ENCODE measurements around the gene PTDSS2. TPM values are rescaled to one million over a fixed set of nuclear protein-coding genes. Genes with fewer than 3 reads are reported as not detected.
"Not testable (repeated sequence)": the region's sequence is repeated elsewhere in the genome, so short reads cannot be mapped to it uniquely, and the experiment has no call there.

PTDSS2 gene
- total RNA-seq (2014; rRNA removed; shearing (Covaris generic)): 30.9 and 34.4 TPM in 2 replicates

DNA sequence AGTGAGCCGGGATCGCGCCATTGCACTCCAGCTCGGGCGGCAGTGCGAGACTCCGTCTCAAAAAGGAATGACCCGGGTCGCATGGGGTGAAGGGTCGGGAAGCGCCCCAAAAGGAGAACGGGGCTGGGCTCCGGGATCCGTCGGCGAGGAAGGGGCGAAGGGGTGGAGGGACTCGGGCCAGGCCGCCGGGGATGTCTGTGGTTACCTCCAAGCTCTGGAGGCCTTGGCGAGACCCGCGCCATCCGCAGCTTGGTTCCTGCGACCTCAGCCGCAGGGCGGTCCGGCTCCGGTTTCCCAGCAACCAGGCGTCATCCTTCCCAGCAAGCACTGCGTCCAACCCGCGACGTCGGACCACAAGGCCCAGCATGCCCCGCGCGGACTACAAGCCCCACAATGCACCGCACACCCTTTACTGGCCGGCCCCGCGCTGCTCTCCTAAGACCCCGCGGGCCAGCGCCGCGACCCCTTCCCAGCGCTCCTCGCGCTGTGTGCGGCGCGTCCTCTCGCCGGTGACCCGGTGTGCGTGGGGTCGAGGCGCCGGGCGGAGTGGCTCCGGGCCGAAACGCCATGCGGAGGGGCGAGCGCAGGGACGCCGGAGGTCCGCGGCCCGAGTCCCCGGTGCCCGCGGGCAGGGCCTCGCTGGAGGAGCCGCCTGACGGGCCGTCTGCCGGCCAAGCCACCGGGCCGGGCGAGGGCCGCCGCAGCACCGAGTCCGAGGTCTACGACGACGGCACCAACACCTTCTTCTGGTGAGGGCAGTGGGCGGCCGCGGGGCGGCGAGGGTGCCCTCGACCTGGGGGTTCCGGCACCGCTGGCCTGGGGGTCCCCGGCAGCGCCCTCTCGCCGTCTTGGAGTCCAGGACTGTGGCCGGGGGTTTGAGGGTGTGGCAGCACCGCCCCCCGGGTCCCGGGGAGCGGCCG, at the start of gene PTDSS2:
Gene PTDSS2, plus strand, starts transcription at position 391 of the 920 bp plus-strand sequence. Its CDS starts 177 bp downstream, at position 568.
- no peaks in the 10 kb centered on the region for H3K27me3 ChIP-seq
- peak within 1 kb of the TSS; percentile 76 for H3K4me3 ChIP-seq
- no peaks in the 10 kb centered on the region for H3K9me3 ChIP-seq (replicated peaks)
- peaks cover 11% of the 10 kb centered on the region; the same call in 1 of the 2 replicates for H3K36me3 ChIP-seq
- peak within 1 kb of the TSS; percentile 38 for H3K27ac ChIP-seq
- peak; percentile 96 to 97 for DNase-seq
- H3K4me1 ChIP-seq: peaks cover 10% of the 10 kb centered on the region

- DNase-seq; H3K4me1 ChIP-seq; H3K27ac ChIP-seq; H3K36me3 ChIP-seq; H3K4me3 ChIP-seq; H3K9me3 ChIP-seq (replicated peaks); H3K27me3 ChIP-seq: not testable (repeated sequence)
Measured at GRCh38 chr11:401196-401595, 48.9 kb upstream of the PTDSS2 start.

GRCh38 chr11:403021-403760, 46.9 kb upstream of the PTDSS2 start:
- Histone ChIP-seq H3K9me3 (replicated peaks) (no peaks in the 10 kb centered on the region), H3K27ac (no peak overlapping the region), H3K4me1 (no peaks in the 10 kb centered on the region), H3K4me3 (no peak overlapping the region), H3K36me3 (no peaks in the 10 kb centered on the region), H3K27me3 (no peaks in the 10 kb centered on the region)
- no peak for DNase-seq

DNA sequence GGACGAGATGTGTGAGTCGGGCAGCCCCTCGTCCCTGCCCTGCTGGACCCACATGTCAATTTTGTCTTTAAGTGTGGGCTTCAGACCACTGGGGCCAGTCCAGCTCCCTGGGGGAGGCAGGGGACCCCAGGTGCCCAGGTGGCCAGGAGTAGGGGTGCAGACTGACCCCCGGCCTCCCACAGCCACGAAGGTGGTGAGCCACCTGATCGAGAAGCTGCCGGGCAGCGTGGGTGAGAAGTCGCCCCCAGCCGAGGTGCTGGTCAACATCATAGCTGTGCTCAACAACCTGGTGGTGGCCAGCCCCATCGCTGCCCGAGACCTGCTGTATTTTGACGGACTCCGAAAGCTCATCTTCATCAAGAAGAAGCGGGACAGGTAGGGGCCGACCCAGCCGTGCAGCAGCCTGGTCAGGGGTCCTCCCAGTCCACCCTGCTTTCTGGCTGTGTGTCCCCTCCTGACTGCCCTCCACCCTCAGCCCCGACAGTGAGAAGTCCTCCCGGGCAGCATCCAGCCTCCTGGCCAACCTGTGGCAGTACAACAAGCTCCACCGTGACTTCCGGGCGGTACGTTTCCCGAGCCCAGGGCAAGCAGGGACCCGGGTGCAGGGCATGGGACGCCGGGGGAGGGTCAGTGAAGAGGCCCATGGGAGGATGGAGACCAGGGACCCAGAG, 46.2 kb upstream of the PTDSS2 start:
- no peak for DNase-seq
- Histone ChIP-seq H3K4me1 (no peaks in the 10 kb centered on the region), H3K9me3 (replicated peaks) (no peaks in the 10 kb centered on the region), H3K27ac (no peak overlapping the region), H3K4me3 (no peak overlapping the region), H3K27me3 (no peaks in the 10 kb centered on the region), H3K36me3 (no peaks in the 10 kb centered on the region)

GRCh38 chr11:404551-405264, 45.4 kb upstream of the PTDSS2 start:
- no peaks in the 10 kb centered on the region for H3K9me3 ChIP-seq (replicated peaks)
- no peak overlapping the region for H3K4me3 ChIP-seq

GRCh38 chr11:405323-405953, 44.6 kb upstream of the PTDSS2 start:
- H3K4me1 ChIP-seq: no peaks in the 10 kb centered on the region
- H3K27me3 ChIP-seq: no peaks in the 10 kb centered on the region
- no peak overlapping the region for H3K4me3 ChIP-seq
- no peak overlapping the region for H3K27ac ChIP-seq
- no peaks in the 10 kb centered on the region for H3K9me3 ChIP-seq (replicated peaks)
- no peak for DNase-seq
- no peaks in the 10 kb centered on the region for H3K36me3 ChIP-seq

More at GRCh38 chr11:404551-405264, 45.4 kb upstream of the PTDSS2 start:
- Histone ChIP-seq H3K27ac (no peak overlapping the region), H3K27me3 (no peaks in the 10 kb centered on the region), H3K4me1 (no peaks in the 10 kb centered on the region), H3K36me3 (no peaks in the 10 kb centered on the region)
- DNase-seq: no peak

GRCh38 chr11:405954-406795, 43.9 kb upstream of the PTDSS2 start:
- H3K4me3 ChIP-seq: no peak overlapping the region
- no peak for DNase-seq
- no peaks in the 10 kb centered on the region for H3K27me3 ChIP-seq
- no peaks in the 10 kb centered on the region for H3K9me3 ChIP-seq (replicated peaks)
- no peaks in the 10 kb centered on the region for H3K4me1 ChIP-seq
- H3K36me3 ChIP-seq: no peaks in the 10 kb centered on the region
- no peak overlapping the region for H3K27ac ChIP-seq

GRCh38 chr11:406796-407650, 43.1 kb upstream of the PTDSS2 start:
- no peak for DNase-seq
- no peaks in the 10 kb centered on the region for H3K36me3 ChIP-seq
- no peaks in the 10 kb centered on the region for H3K9me3 ChIP-seq (replicated peaks)
- no peak overlapping the region for H3K27ac ChIP-seq
- no peaks in the 10 kb centered on the region for H3K4me1 ChIP-seq
- no peaks in the 10 kb centered on the region for H3K27me3 ChIP-seq
- no peak overlapping the region for H3K4me3 ChIP-seq

DNA sequence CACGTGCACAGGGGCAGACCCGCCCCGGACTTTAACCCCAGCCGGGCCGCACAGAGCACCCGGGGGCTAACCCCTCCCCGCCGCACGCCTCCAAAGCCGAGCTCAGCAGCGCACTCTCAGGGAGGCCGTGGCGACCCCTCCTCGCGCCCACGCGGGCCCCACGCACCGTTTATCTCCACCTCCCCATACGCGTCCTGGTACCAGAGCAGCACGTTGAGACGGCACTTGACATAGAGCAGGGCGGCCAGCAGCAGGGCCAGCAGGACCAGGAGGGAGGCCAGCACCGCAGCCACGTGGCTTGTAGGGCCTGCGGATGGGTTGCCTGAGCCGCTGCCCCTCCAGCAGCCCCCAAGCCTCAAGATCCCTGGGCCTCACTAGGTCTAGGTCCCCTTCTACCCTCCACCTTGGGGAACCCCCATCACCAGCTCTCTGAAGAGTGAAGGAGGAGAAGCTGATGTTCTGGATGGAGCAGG, 42.4 kb upstream of the PTDSS2 start:
- Histone ChIP-seq H3K27ac (no peak overlapping the region), H3K9me3 (replicated peaks) (no peaks in the 10 kb centered on the region), H3K27me3 (no peaks in the 10 kb centered on the region), H3K4me3 (no peak overlapping the region), H3K4me1 (no peaks in the 10 kb centered on the region), H3K36me3 (no peaks in the 10 kb centered on the region)
- no peak for DNase-seq

DNA sequence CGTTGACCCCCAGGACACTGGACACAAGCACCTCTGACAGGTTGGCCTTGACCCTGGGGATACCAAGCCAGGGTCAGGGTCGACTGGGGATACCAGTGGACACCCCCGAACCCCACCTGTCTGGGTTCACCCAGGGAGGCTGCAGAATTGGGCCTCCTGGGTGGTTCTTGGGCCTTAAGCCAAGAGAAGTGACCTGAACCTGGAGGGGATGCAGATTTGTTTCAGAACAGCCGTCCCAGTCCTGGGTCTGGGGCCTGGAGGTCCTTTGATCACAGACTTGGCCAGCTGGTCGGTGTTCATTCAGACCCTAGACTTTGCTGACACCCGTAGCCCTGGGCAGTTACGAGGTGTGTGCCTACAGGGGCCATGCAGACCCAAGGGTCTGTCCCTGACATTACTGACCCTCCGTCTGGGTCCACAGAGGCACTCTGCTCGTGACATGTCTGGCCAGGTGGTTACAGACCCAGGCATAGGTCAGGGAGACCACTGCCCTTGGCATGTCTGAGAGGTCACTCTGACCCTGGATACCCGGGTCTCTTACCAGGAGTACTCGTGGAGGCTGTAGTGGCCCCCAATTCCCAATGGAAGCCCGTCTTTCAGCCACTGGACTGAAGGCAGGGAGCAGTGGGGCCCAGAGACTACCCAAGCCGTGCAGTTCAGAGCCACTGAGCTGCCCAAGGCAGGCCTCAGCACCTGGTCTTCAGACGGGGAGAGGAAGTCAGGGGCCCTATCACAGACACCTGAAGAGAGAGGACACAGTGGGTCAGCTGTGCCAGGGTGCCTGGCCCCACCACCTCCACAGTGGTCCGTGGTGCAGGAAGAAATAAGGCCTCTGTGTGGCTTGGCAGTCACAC, 41.7 kb upstream of the PTDSS2 start:
- Histone ChIP-seq H3K4me1 (no peaks in the 10 kb centered on the region), H3K27ac (no peak overlapping the region), H3K4me3 (no peak overlapping the region), H3K36me3 (no peaks in the 10 kb centered on the region), H3K27me3 (no peaks in the 10 kb centered on the region), H3K9me3 (replicated peaks) (no peaks in the 10 kb centered on the region)
- no peak for DNase-seq

- no peaks in the 10 kb centered on the region for H3K36me3 ChIP-seq
- no peak overlapping the region for H3K27ac ChIP-seq
- no peaks in the 10 kb centered on the region for H3K9me3 ChIP-seq (replicated peaks)
- no peak overlapping the region for H3K4me3 ChIP-seq
- H3K4me1 ChIP-seq: no peaks in the 10 kb centered on the region
- DNase-seq: no peak
- H3K27me3 ChIP-seq: no peaks in the 10 kb centered on the region
Measured at GRCh38 chr11:409008-409599, 41.0 kb upstream of the PTDSS2 start.
